ENCODE data around the gene PLXNC1.

The PLXNC1 gene

DNA sequence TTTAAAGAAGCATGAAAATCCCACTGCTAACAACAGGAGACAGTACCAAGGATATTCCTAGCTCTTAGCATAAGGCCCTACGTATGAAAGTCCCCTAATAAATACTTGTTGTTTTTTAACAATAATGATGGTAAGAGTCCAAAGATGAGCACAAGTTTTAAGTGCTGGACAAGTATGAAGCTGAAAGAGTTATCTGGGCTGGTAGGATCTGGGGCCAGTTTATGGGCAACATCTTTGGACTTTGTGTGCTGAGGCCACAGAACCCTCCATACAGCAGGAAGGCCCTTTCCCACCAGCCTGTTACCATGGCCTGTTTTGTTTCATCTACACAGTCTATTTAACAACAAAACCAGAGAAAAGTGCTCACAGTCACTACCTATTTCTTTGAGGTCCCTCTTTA is 12.5 kb upstream of the PLXNC1 start:
- no peak for DNase-seq (ENCODE audit: low read depth)

- DNase-seq (ENCODE audit: low read depth) = no peak
Observed at GRCh38 chr12:94139816-94140215, 8.6 kb upstream of the PLXNC1 start.

DNA sequence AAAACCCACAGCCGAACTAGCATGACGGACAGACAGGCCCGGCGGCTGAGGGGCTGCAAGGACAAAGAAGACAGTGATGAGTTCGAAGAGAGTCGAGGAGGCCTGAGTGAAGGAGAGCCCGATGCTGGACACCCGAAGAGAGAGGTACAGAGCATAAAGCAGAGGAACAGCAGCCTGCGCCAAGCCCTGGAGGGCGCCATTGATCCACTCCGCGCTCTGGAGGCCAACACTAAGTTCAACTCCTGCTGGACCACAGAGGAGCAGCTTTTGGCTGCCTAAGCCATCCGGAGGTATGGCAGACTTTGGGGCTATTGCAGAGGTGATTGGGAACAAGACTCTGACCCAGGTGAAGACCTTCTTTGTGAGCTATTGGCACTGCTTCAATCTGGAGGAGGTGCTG is 7.8 kb upstream of the PLXNC1 start:
- no peak for DNase-seq (ENCODE audit: low read depth)

DNA sequence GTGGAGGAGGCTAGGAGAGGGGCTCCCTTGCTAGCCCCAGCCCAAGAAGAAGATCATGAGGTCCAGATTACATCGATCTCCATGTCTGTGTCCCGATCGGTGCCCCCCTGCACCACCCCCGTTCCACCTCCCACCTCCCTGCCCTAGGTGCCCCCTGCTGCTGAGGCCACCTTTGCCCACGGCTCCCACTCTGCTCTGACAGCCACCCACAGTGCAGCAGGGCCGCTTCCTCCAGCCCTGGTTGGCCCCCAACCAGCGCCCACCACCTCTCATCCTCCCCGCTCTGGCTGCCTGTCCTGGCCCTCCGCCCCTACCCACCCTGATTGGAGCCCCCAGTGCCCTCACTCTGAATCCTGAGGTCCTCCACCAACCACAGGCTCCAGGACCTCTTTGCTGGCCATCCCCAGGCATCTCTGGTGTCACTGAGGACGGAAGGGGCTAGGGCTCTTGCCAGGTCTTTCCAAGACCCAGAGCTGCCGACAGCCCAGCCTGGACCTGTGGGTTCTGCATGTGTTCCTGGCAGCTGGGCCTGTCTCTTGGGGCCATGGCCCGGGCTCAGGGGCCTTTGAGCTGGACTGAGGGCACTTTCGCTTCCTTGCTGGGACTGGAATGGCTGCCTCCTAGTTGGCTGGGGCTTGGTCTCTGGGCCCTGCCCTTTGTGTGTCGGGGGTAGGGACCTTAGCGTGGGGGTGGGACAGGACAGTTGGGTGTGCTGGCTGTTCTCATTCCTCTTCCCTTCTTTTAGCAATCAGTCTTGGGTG is 7.2 kb upstream of the PLXNC1 start:
- DNase-seq (ENCODE audit: low read depth) = no peak

- no peak for DNase-seq (ENCODE audit: low read depth)
Observed at GRCh38 chr12:94141892-94142291, 6.5 kb upstream of the PLXNC1 start.

- no peak for DNase-seq (ENCODE audit: low read depth)
Observed at GRCh38 chr12:94143438-94143837, 4.9 kb upstream of the PLXNC1 start.

GRCh38 chr12:94143951-94144350 is 4.4 kb upstream of the PLXNC1 start:
- DNase-seq (ENCODE audit: low read depth) = no peak

DNA sequence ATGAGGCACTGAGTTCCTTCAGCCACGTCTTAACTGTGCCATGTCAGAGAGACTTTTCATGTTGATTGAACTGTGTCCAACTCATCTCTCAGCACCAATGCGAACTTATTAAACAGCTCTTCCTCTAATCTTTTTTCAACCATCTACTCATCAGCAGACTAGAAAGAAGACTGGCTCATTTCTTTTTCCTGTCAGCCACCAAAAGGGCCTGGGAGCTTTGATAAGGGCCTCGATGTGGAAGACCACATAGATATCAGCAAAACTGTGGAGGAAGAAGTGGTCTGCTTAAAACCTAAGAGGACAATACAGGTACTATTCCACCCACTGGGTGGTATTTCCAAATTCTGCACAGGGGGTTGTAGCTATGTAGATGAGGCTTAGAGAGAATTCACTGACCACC is 3.6 kb upstream of the PLXNC1 start:
- DNase-seq (ENCODE audit: low read depth) = no peak

DNA sequence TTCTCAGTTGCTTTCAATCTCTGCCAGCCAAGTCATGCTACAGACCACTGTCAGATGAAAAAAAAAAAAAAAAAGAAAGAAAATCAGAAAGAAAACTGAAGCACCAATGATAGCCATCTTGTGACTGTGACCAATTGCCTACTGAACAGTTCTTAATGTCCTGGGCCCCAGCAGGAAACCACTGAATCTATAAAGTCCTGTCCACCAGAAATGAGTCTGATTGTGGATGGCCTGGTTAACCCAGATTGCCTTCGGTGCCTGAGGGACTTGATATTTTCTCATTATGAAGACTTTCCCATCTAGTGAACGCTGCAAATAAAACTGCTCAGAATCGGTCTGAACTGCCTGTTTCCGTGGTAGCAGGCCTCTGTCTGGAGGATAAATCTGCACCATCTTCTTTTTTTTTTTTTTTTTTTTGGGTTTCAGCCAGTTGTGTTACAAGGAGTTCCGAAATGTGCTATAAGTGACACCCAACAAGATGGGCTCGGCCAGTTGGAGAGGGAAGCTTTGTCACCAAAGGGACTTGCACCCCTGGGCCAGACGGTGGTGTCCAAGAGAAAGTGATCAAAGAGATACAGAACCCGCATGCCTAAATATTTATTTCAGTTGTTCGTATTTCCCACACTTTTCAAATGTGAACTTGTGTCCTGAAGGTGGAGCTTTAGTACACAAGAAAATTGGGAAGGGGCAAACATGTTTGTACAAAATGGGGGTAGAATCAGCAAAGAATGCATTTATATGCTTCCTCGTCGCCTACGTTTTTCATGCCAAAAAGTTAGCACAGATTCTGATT is 3.0 kb upstream of the PLXNC1 start:
- DNase-seq (ENCODE audit: low read depth) = no peak

DNA sequence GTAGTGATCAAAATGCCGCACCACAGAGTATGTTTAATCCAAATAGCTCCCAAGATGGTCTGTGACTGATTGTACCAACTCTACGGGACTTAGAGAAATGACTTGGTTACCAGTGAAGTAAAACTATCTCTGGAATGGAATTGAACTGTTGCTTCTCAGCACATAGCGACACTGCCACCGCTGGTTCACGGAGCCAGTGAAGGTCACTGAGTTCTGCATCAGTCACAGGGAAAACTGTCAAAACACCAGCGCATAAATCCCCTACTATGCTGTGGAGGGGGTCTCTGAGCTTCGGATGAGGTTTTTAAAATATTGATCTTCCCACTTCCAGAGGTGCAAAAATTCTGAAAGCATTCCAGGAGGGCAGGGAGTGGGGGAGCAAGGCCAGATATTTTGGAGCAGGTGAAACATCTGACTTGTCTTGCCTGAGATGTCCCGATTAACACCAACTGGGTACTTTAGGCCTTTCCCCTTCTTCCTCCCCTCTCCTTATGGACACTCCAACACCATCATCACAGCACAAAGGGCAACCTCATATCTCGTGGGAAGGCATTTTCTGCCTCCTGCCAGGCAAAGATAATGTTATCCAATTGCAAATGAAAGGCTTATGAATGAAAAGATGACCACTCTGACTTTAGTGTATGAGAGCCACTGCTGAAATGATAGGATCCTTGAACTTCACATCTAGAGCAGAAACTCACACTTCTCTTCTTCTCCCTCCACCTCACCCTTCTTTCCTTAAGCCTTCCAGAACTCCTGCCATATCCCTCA is 2.0 kb upstream of the PLXNC1 start:
- DNase-seq (ENCODE audit: low read depth) = no peak

DNA sequence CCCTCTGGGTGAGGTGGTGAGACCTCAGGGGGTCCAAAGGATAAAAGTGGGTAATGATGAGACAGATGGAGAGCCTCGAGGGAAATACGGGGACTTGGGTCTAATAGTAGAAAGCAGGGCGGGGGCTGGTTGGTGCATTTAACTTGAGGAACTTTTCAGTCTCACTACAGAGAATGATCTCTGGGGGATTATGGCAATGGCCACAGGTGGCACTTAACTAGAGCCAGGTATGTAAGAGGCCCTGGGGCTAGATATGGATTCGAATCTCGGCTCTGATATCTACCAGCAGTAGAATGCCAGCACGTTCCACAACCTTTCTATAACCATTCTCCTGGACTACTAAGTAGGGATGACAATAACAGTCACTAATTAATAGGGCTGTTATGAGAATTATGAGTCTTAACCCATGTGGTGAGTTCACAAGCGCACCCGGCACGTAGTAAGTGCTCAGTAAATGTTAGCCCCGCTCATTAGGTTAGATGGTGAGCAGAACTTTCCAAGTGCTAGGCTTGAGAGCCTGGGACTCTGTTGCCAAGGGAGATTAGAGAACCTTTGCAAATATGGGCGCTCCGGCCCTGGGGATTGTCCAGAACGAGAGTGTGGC is 888 bp upstream of the PLXNC1 start:
- no peak for DNase-seq (ENCODE audit: low read depth)

DNA sequence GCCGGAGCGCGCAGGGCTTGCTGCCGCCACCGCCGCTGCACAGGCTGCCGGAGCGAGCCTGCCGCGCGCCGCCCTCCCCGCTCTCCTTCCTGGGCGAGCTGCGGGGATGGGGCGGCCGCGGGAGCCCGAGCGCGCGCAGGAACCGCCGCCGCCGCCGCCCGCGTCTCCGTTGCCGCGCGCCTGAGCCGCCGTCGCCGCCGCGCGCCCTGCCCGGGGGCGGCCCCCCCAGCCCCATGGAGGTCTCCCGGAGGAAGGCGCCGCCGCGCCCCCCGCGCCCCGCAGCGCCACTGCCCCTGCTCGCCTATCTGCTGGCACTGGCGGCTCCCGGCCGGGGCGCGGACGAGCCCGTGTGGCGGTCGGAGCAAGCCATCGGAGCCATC is 352 bp downstream of the PLXNC1 start:
- no peak for DNase-seq (ENCODE audit: low read depth)

- no peak for DNase-seq (ENCODE audit: low read depth)
Observed at GRCh38 chr12:94149119-94149780, 873 bp downstream of the PLXNC1 start.

- no peak for DNase-seq (ENCODE audit: low read depth)
Observed at GRCh38 chr12:94149781-94150239, 1.4 kb downstream of the PLXNC1 start.

GRCh38 chr12:94150240-94151121 is 2.1 kb downstream of the PLXNC1 start:
- no peak for DNase-seq (ENCODE audit: low read depth)

DNA sequence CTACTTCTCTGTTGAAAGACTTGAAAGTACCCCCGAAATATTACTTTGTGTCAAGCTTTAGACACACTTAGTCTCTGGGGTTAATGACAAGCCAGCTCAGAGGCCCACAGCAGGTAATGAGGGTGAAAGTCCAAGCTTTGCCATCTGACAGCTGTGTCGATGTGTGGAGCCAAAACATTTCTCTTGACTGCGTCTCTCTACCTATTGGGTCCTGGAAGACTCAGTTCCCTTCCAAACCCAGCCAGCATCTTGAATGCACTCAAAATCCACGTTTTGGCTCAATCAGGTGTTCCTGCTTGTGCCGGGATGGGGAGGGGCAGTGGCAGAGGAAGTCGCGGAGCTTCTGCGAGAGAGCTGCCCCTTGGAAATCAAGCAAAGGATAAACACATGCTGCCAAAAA is 3.2 kb downstream of the PLXNC1 start:
- DNase-seq (ENCODE audit: low read depth) = no peak

- DNase-seq (ENCODE audit: low read depth) = no peak
Observed at GRCh38 chr12:94152292-94153078, 4.1 kb downstream of the PLXNC1 start.

- DNase-seq (ENCODE audit: low read depth) = no peak
Observed at GRCh38 chr12:94157181-94157580, 8.8 kb downstream of the PLXNC1 start.

DNA sequence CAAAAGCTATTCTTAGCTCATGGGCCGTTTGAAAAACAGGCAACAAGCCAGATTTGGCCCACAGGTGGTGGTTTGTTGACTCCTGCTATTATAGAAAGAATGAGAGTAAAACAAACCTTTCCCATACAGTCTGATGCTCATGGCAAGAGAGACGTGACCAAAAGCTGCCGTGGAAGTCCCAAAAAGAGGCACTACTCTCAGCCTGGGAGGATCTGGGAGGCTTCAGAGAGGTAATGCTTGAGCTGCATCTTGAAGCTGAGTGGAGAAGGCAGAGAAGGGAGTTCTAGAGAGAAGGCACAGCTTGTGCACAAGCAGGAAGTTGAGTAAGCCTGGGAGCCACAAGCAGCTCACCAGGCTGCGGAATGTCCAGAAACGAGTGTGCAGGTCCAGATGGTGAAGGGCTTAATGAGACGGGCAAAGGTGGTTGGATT is 9.6 kb downstream of the PLXNC1 start:
- no peak for DNase-seq (ENCODE audit: low read depth)

GRCh38 chr12:94158666-94159065 is 10.3 kb downstream of the PLXNC1 start:
- DNase-seq (ENCODE audit: low read depth) = no peak

Measured in stimulated activated CD8-positive, alpha-beta memory T cell treated with anti-CD3 and anti-CD28 coated beads, Interleukin-7, amount 100 ng/mL, for 24 hours (primary cell).